ENCODE measurements around the gene FAM240A. TPM values are rescaled to one million over a fixed set of nuclear protein-coding genes. Genes with fewer than 3 reads are reported as not detected.

The FAM240A gene
- total RNA-seq, result under 1 TPM in 1 of 4 donors, not detected in 3; 0.18 TPM

GRCh38 chr3:46612324-46612723, at the start of gene FAM240A:
Gene FAM240A (plus strand): TSS chr3:46612525. CDS start chr3:46612684, 159 bp downstream.
- peak; percentile 71 to 84 for ATAC-seq

GRCh38 chr3:46564190-46565021, 47.9 kb upstream of the FAM240A start:
- Histone ChIP-seq H3K4me3 (peak overlapping the region; percentile 68 to 86 (median 76)), H3K36me3 (no peaks in the 10 kb centered on the region), H3K9me3 (no peaks in the 10 kb centered on the region), H3K27ac (peak overlapping the region; percentile 94 to 99 (median 97)), H3K27me3 (no peaks in the 10 kb centered on the region), H3K4me1 (peaks cover 46 to 48% of the 10 kb centered on the region in 2 donors)
- TF ChIP-seq CTCF (IDR thresholded peaks at IDR 0.05 in 4 of 5, conservative IDR thresholded peaks at IDR 0.05 in 1 of 5), result no peak
- TF ChIP-seq POLR2A (IDR thresholded peaks at IDR 0.05), result peak in 1 of 2 donors; percentile 9
- in situ Hi-C loops (cut with MboI; ENCODE audit: low sequenced_read_pairs in 4 of 4) (loop anchor here in 1 of 4 donors (5.0 kb wide), 1 partner anchor 77 kb away; no protein-coding TSS in a partner anchor), intact Hi-C loops (cut with DNase I; ENCODE audit: low total_unique reads) (loop anchor here (10.0 kb wide), 4 partner anchors 300 to 1010 kb away; partner anchors contain the start of gene MYL3)
- peak; percentile 4 to 30 for ATAC-seq
- peak; percentile 74 to 79 for DNase-seq

More at GRCh38 chr3:46612324-46612723, at the start of gene FAM240A:
- H3K27ac ChIP-seq, result peak within 1 kb of the TSS in 2 of 4 donors; percentile 34 to 36
- TF ChIP-seq CTCF (IDR thresholded peaks at IDR 0.05 in 4 of 5, conservative IDR thresholded peaks at IDR 0.05 in 1 of 5), result no peak
- no peak for TF ChIP-seq POLR2A (IDR thresholded peaks at IDR 0.05)
- H3K36me3 ChIP-seq, result no peaks in the 10 kb centered on the region
- H3K4me3 ChIP-seq, result no peak within 1 kb of the TSS
- DNase-seq, result peak; percentile 25 to 36
- no peaks in the 10 kb centered on the region for H3K27me3 ChIP-seq
- in situ Hi-C loops (cut with MboI; ENCODE audit: low sequenced_read_pairs in 4 of 4), result no loop called here
- H3K9me3 ChIP-seq, result no peaks in the 10 kb centered on the region
- H3K4me1 ChIP-seq, result peaks cover 4 to 10% of the 10 kb centered on the region in 2 donors
- intact Hi-C loops (cut with DNase I; ENCODE audit: low total_unique reads), result no loop called here

GRCh38 chr3:46565077-46565476, 47.2 kb upstream of the FAM240A start:
- Histone ChIP-seq H3K36me3 (no peaks in the 10 kb centered on the region), H3K27me3 (no peaks in the 10 kb centered on the region), H3K9me3 (no peaks in the 10 kb centered on the region), H3K4me1 (peaks cover 39 to 41% of the 10 kb centered on the region in 2 donors), H3K27ac (peak overlapping the region; percentile 94 to 99 (median 97)), H3K4me3 (peak overlapping the region; percentile 68 to 86 (median 76))
- peak in 1 of 2 donors; percentile 25 for TF ChIP-seq POLR2A (IDR thresholded peaks at IDR 0.05)
- no peak for TF ChIP-seq CTCF (IDR thresholded peaks at IDR 0.05 in 4 of 5, conservative IDR thresholded peaks at IDR 0.05 in 1 of 5)
- peak; percentile 36 to 64 for ATAC-seq
- peak; percentile 51 to 77 for DNase-seq
- intact Hi-C loops (cut with DNase I; ENCODE audit: low total_unique reads), result loop anchor here (10.0 kb wide), 4 partner anchors 300 to 1010 kb away; partner anchors contain the start of gene MYL3
- in situ Hi-C loops (cut with MboI; ENCODE audit: low sequenced_read_pairs in 4 of 4), result loop anchor here in 1 of 4 donors (5.0 kb wide), 1 partner anchor 78 kb away; no protein-coding TSS in a partner anchor

GRCh38 chr3:46565607-46566039, 46.7 kb upstream of the FAM240A start:
- H3K36me3 ChIP-seq, result no peaks in the 10 kb centered on the region
- H3K9me3 ChIP-seq, result no peaks in the 10 kb centered on the region
- H3K27me3 ChIP-seq, result no peaks in the 10 kb centered on the region
- H3K27ac ChIP-seq, result peak overlapping the region; percentile 94 to 99 (median 97)
- ATAC-seq, result peak; percentile 64 to 66
- H3K4me3 ChIP-seq, result peak overlapping the region; percentile 68 to 86 (median 76)
- TF ChIP-seq POLR2A (IDR thresholded peaks at IDR 0.05) (no peak), CTCF (IDR thresholded peaks at IDR 0.05 in 4 of 5, conservative IDR thresholded peaks at IDR 0.05 in 1 of 5) (peak in 2 of 5 experiments; percentile 34 to 43)
- H3K4me1 ChIP-seq, result peaks cover 34 to 36% of the 10 kb centered on the region in 2 donors
- in situ Hi-C loops (cut with MboI; ENCODE audit: low sequenced_read_pairs in 4 of 4), result loop anchor here in 1 of 4 donors (5.0 kb wide), 1 partner anchor 78 kb away; no protein-coding TSS in a partner anchor
- peak; percentile 90 for DNase-seq
- intact Hi-C loops (cut with DNase I; ENCODE audit: low total_unique reads), result loop anchor here (1.0 to 10.0 kb wide), 6 partner anchors 65 to 1011 kb away; partner anchors contain the start of gene MYL3

Measured in gastrocnemius medialis (tissue), 4 donors.